ENCODE measurements around the gene MTURN.

DNA sequence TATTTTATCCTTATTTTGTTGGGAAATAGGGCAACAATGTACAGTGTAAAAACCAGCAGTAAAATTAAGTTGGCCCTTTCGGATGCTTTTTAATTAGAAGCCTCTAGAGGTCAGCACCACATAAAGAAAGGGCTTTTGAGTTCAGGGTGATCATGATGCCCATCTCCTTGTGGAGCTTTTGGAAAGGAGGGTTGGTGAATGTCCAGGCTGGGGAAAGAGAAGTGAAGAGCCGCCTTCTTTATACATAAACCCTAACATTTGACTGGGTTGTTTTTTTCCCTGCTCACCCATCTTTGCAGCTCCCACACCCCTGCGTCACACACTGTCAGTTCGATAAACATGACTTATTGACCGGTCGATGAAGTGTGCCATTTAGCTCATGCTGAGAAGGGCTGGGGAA, 29.8 kb downstream of the MTURN start:
- TF ChIP-seq, protein P1, sequence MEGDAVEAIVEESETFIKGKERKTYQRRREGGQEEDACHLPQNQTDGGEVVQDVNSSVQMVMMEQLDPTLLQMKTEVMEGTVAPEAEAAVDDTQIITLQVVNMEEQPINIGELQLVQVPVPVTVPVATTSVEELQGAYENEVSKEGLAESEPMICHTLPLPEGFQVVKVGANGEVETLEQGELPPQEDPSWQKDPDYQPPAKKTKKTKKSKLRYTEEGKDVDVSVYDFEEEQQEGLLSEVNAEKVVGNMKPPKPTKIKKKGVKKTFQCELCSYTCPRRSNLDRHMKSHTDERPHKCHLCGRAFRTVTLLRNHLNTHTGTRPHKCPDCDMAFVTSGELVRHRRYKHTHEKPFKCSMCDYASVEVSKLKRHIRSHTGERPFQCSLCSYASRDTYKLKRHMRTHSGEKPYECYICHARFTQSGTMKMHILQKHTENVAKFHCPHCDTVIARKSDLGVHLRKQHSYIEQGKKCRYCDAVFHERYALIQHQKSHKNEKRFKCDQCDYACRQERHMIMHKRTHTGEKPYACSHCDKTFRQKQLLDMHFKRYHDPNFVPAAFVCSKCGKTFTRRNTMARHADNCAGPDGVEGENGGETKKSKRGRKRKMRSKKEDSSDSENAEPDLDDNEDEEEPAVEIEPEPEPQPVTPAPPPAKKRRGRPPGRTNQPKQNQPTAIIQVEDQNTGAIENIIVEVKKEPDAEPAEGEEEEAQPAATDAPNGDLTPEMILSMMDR (IDR thresholded peaks at IDR 0.05 in 2 of 3, conservative IDR thresholded peaks at IDR 0.05 in 1 of 3; ENCODE audit: control insufficient read depth in 2 of 3, extremely low read depth in 1 of 3, insufficient read depth in 1 of 3, low read depth in 3 of 3, low read length in 3 of 3): peak; percentile 47 to 81 (median 71)
- TF ChIP-seq, protein P2, sequence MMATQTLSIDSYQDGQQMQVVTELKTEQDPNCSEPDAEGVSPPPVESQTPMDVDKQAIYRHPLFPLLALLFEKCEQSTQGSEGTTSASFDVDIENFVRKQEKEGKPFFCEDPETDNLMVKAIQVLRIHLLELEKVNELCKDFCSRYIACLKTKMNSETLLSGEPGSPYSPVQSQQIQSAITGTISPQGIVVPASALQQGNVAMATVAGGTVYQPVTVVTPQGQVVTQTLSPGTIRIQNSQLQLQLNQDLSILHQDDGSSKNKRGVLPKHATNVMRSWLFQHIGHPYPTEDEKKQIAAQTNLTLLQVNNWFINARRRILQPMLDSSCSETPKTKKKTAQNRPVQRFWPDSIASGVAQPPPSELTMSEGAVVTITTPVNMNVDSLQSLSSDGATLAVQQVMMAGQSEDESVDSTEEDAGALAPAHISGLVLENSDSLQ (IDR thresholded peaks at IDR 0.05): no peak
- TF ChIP-seq BHLHE40 (IDR thresholded peaks at IDR 0.05; ENCODE audit: borderline replicate concordance in 1 of 2, low read depth in 2 of 2, low read length in 1 of 2) (no peak), EP300 (IDR thresholded peaks at IDR 0.05; ENCODE audit: borderline replicate concordance in 1 of 2, control insufficient read depth in 1 of 2, low read depth in 2 of 2, low read length in 2 of 2) (no peak), POLR2AphosphoS5 (IDR thresholded peaks at IDR 0.05; ENCODE audit: low read length) (no peak)
- TF ChIP-seq, protein P3, sequence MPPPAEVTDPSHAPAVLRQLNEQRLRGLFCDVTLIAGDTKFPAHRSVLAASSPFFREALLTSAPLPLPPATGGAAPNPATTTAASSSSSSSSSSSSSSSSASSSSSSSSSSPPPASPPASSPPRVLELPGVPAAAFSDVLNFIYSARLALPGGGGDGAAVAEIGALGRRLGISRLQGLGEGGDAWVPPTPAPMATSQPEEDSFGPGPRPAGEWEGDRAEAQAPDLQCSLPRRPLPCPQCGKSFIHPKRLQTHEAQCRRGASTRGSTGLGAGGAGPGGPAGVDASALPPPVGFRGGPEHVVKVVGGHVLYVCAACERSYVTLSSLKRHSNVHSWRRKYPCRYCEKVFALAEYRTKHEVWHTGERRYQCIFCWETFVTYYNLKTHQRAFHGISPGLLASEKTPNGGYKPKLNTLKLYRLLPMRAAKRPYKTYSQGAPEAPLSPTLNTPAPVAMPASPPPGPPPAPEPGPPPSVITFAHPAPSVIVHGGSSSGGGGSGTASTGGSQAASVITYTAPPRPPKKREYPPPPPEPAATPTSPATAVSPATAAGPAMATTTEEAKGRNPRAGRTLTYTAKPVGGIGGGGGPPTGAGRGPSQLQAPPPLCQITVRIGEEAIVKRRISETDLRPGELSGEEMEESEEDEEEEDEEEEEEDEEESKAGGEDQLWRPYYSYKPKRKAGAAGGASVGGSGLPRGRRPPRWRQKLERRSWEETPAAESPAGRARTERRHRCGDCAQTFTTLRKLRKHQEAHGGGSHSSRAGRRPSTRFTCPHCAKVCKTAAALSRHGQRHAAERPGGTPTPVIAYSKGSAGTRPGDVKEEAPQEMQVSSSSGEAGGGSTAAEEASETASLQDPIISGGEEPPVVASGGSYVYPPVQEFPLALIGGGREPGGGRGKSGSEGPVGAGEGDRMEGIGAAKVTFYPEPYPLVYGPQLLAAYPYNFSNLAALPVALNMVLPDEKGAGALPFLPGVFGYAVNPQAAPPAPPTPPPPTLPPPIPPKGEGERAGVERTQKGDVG (CRISPR knock-in tag; IDR thresholded peaks at IDR 0.05): no peak
- TF ChIP-seq, protein P4, sequence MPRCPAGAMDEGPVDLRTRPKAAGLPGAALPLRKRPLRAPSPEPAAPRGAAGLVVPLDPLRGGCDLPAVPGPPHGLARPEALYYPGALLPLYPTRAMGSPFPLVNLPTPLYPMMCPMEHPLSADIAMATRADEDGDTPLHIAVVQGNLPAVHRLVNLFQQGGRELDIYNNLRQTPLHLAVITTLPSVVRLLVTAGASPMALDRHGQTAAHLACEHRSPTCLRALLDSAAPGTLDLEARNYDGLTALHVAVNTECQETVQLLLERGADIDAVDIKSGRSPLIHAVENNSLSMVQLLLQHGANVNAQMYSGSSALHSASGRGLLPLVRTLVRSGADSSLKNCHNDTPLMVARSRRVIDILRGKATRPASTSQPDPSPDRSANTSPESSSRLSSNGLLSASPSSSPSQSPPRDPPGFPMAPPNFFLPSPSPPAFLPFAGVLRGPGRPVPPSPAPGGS (IDR thresholded peaks at IDR 0.05; ENCODE audit: borderline replicate concordance, insufficient read depth, low read depth, low read length, poor library complexity, severe bottlenecking): no peak

Data from GM12878 (cell line).